ENCODE data around the gene PLAAT4.

Gene PLAAT4

DNA sequence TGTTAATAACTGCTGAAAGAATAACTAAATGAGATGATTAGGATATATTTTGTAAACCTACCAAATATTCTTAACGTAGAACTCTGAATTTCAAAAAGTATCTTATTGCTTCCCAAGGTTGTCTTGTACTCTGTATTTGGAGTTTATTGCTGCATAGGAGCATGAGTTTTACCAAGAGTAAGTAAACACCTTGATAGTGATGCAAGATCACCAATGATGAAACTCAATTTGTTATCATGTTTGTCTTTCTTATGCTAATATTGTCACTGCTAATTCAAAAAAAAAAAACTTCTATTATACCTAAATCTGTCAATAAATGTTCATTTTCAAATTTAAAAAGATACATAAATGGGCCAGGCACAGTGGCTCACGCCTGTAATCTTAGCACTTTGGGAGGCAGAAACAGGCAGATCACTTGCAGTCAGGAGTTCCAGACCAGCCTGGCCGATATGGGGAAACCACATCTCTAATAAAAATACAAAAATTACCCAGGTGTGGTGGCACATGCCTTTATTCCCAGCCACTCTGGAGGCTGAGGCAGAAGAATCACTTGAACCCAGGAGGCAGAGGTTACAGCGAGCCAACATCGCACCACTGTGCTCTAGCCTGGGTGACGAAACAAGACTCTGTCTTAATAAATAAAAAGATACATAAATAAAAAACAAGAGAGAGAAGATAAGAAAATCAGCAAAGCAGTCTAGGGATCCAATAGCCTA is 50.0 kb downstream of the PLAAT4 start:
- no peak for DNase-seq (ENCODE audit: low read depth)
- H3K4me3 ChIP-seq (ENCODE audit: low read length) = no peak overlapping the region
- TF ChIP-seq, protein P1, sequence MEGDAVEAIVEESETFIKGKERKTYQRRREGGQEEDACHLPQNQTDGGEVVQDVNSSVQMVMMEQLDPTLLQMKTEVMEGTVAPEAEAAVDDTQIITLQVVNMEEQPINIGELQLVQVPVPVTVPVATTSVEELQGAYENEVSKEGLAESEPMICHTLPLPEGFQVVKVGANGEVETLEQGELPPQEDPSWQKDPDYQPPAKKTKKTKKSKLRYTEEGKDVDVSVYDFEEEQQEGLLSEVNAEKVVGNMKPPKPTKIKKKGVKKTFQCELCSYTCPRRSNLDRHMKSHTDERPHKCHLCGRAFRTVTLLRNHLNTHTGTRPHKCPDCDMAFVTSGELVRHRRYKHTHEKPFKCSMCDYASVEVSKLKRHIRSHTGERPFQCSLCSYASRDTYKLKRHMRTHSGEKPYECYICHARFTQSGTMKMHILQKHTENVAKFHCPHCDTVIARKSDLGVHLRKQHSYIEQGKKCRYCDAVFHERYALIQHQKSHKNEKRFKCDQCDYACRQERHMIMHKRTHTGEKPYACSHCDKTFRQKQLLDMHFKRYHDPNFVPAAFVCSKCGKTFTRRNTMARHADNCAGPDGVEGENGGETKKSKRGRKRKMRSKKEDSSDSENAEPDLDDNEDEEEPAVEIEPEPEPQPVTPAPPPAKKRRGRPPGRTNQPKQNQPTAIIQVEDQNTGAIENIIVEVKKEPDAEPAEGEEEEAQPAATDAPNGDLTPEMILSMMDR (IDR thresholded peaks at IDR 0.05; ENCODE audit: insufficient read depth, low read depth, low read length, missing control alignments) = no peak

DNA sequence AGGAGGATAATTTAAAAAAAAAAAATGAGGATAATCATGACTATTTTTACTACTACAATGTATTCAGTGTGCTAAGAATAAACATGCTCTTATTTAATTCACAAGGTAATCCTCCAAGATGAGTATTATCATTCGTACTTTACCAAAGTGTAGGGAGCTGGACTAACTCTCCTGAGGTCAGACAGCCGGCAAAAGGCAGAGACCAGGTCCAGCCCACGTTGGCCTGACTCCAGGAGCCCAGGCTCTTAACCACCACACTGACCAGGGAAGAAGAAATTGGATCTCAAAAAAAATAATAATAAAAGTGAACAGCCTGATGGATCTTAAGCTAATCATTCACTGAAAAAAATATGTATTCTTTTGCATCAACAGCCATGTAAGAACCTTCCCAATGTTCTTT is 52.4 kb downstream of the PLAAT4 start:
- H3K4me3 ChIP-seq (ENCODE audit: low read length) = no peak overlapping the region
- no peak for DNase-seq (ENCODE audit: low read depth)
- TF ChIP-seq, protein P1 (IDR thresholded peaks at IDR 0.05; ENCODE audit: insufficient read depth, low read depth, low read length, missing control alignments) = no peak

DNA sequence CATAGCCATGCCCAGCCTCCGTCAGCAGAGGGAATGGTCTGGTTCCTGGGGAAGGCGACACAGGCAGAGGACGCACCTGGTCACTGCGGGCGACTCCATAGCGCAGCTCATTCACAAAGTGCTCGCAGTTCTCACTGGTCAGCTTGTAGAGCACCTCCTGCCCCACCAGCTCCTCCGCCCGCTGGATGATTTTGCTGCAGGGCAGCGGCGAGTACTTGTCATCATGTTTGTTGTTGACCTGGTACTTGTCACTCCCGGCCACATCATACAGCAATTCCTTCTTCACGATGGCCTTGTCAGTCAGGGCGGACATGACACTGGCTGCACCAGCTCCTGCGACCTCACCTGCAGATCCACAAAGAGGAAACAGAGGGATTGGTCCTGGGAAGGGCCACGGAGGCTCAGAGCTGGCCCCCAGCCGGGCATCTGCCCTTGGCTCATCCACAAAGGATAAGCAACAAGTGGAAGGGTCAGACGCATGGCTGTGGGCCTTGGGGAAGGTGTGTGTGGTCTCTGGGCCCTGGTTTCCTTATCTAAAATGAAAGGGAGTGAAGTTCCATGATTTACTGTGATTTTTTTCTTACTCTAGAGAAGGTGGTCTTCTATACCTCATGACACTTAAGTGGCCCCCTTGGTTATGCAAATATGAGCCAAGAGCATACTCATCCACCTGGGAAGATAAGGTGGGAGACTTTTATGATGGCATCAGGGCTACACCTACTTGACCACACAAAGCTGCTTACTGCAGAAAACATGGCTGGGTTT is 53.6 kb downstream of the PLAAT4 start:
- TF ChIP-seq, protein P1 (IDR thresholded peaks at IDR 0.05; ENCODE audit: insufficient read depth, low read depth, low read length, missing control alignments) = no peak
- H3K4me3 ChIP-seq (ENCODE audit: low read length) = no peak overlapping the region
- no peak for DNase-seq (ENCODE audit: low read depth)

DNA sequence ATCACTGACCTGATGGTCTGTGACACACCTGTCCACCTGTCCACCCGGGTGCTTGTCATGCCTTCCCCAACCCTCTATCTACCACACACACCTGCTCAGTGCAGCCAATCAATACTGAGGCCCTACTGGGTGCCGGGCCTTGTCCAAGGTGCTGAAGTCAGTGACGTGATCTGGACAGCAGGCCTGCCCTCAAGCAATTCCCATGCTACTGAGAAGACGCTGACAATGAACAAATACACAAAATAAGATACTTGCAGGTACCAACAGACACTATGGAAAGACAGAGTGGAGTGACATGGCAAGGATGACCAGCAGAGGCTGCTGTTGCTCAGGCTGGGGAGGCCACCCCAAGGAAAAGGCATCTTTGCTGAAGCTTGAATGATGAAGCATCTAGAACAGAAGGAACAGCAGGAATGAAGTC is 56.4 kb downstream of the PLAAT4 start:
- TF ChIP-seq, protein P1 (IDR thresholded peaks at IDR 0.05; ENCODE audit: insufficient read depth, low read depth, low read length, missing control alignments) = peak; percentile 67
- H3K4me3 ChIP-seq (ENCODE audit: low read length) = no peak overlapping the region
- peak; percentile 46 for DNase-seq (ENCODE audit: low read depth)

DNA sequence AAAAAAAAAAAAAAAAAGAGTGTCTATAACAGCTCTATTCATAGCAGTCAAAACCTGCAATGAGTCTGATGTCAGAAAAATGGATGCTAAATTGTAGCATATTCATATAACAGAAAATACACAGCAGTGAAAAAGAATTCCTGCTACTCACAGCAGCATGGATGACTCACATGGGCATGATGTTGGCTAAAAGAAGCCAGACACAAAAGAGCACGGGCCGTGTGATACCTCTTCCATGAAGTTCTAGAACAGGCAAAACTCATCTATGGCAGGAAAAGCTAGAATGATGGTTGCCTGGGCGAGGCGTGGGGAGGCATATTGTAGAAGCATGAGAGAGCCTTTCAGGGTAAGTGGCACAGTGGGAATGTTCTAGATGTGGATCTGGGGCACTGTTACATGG is 58.7 kb downstream of the PLAAT4 start:
- no peak overlapping the region for H3K4me3 ChIP-seq (ENCODE audit: low read length)
- DNase-seq (ENCODE audit: low read depth) = peak; percentile 54
- TF ChIP-seq, protein P1 (IDR thresholded peaks at IDR 0.05; ENCODE audit: insufficient read depth, low read depth, low read length, missing control alignments) = no peak

Data from epithelial cell of esophagus (primary cell).